IMR-90 (cell line): ENCODE results near the gene GRID1. TPM values are rescaled to one million over a fixed set of nuclear protein-coding genes. Genes with fewer than 3 reads are reported as not detected.

ENCODE experiments used
- ATAC-seq: fragments of 200-7000 bp; cut with Tn5 transposase; 2 replicates; pipeline ENCODE4 v1.9.1; 2020; ENCODE audit warnings: low read depth, mild to moderate bottlenecking, moderate library complexity
- BruUV-seq: library from RNA; stranded (reverse); fragments of 400-500 nt; replicated peaks from 2 replicates; lab custom pipeline; 2021; lab: Mats Ljungman, UMichigan
- CTCF ChIA-PET: fragments of 300-600 bp; formaldehyde crosslinking; extraction: SDS; loops from one replicate; lab custom pipeline; 2021; ENCODE audit warnings: antibody characterized with exemption; lab: Yijun Ruan, JAX
- POLR2A ChIA-PET: fragments of 300-600 bp; sonication (Branson Sonifier 250); formaldehyde crosslinking; loops from one replicate; lab custom pipeline; 2022; ENCODE audit warnings: antibody characterized with exemption; ENCODE audit not compliant: unreplicated experiment; lab: Charles Lee
- DNase-seq: peaks from one replicate; pipeline ENCODE4 v3.0.0; 2013
- H2AFZ ChIP-seq: replicated peaks from 2 replicates; pipeline ENCODE3; 2013; ENCODE audit warnings: low read length, mild to moderate bottlenecking; ENCODE audit not compliant: poor library complexity
- H2AK5ac ChIP-seq: 2 replicates; pipeline ENCODE4 v1.6.1; 2013; ENCODE audit warnings: low read depth, low read length, inconsistent platforms
- H2AK9ac ChIP-seq: replicated peaks from 2 replicates; pipeline ENCODE3; 2013; ENCODE audit warnings: mild to moderate bottlenecking, low read depth, low read length, moderate library complexity; ENCODE audit not compliant: poor library complexity
- H2BK120ac ChIP-seq: 2 replicates; pipeline ENCODE4 v1.6.1; 2013; ENCODE audit warnings: low read depth, low read length, inconsistent platforms
- H2BK15ac ChIP-seq: 3 replicates; pipeline ENCODE4 v1.6.1; 2013; ENCODE audit warnings: low read depth, low read length, inconsistent platforms
- H2BK20ac ChIP-seq: 2 replicates; pipeline ENCODE4 v1.6.1; 2013; ENCODE audit warnings: low read depth, mild to moderate bottlenecking, inconsistent platforms, low read length, moderate library complexity
- H2BK5ac ChIP-seq: 2 replicates; pipeline ENCODE4 v1.6.1; 2013; ENCODE audit warnings: mild to moderate bottlenecking, low read depth, low read length, inconsistent platforms; ENCODE audit not compliant: poor library complexity, severe bottlenecking
- H3K14ac ChIP-seq: replicated peaks from 2 replicates; pipeline ENCODE4 v1.6.1; 2013; ENCODE audit warnings: low read depth, low read length, inconsistent platforms
- H3K18ac ChIP-seq: 2 replicates; pipeline ENCODE4 v1.6.1; 2013; ENCODE audit warnings: low read depth, low read length, control low read depth
- H3K23ac ChIP-seq: 2 replicates; pipeline ENCODE4 v1.6.1; 2013; ENCODE audit warnings: low read depth, low read length, inconsistent platforms
- H3K27ac ChIP-seq: 2 replicates; pipeline ENCODE4 v1.5.1; 2013; ENCODE audit warnings: mild to moderate bottlenecking, control low read depth, low read length; ENCODE audit not compliant: insufficient read depth
- H3K27me3 ChIP-seq: 2 replicates; pipeline ENCODE4 v1.6.1; 2013; ENCODE audit warnings: low read length; ENCODE audit not compliant: control insufficient read depth, insufficient read depth
- H3K36me3 ChIP-seq: 2 replicates; pipeline ENCODE4 v1.6.1; 2013; ENCODE audit warnings: low read length, mixed read lengths; ENCODE audit not compliant: control insufficient read depth, insufficient read depth
- H3K4ac ChIP-seq: 2 replicates; pipeline ENCODE4 v1.6.1; 2013; ENCODE audit warnings: low read depth, low read length, inconsistent platforms
- H3K4me1 ChIP-seq: 2 replicates; pipeline ENCODE4 v1.6.1; 2013; ENCODE audit warnings: low read length, mixed read lengths; ENCODE audit not compliant: control insufficient read depth, insufficient read depth
- H3K4me2 ChIP-seq: 2 replicates; pipeline ENCODE4 v1.6.1; 2013; ENCODE audit warnings: low read depth, mild to moderate bottlenecking, control low read depth, low read length, moderate library complexity
- H3K4me3 ChIP-seq: 2 replicates; pipeline ENCODE4 v1.5.1; 2013; ENCODE audit warnings: low read depth, mild to moderate bottlenecking, control low read depth, low read length, moderate library complexity; ENCODE audit not compliant: insufficient read depth
- H3K56ac ChIP-seq: 2 replicates; pipeline ENCODE4 v1.6.1; 2013; ENCODE audit warnings: low read length, inconsistent platforms; ENCODE audit not compliant: insufficient read depth; ENCODE audit errors: extremely low read depth
- H3K79me1 ChIP-seq, 2 experiments: 2 replicates each; pipeline ENCODE4 v1.6.1; 2013; ENCODE audit warnings: low read length in 2 of 2, inconsistent platforms in 1 of 2, low read depth in 1 of 2
- H3K9ac ChIP-seq: 2 replicates; pipeline ENCODE4 v1.6.1; 2013; ENCODE audit warnings: low read depth, low read length, control low read depth
- H3K9me1 ChIP-seq: 2 replicates; pipeline ENCODE4 v1.6.1; 2013; ENCODE audit warnings: low read length, inconsistent platforms; ENCODE audit not compliant: insufficient read depth
- H3K9me3 ChIP-seq: 2 replicates; pipeline ENCODE4 v1.6.1; 2013; ENCODE audit warnings: low read length; ENCODE audit not compliant: control insufficient read depth, insufficient read depth
- H4K20me1 ChIP-seq: 2 replicates; pipeline ENCODE4 v1.6.1; 2013; ENCODE audit warnings: low read length, inconsistent platforms; ENCODE audit not compliant: insufficient read depth
- H4K5ac ChIP-seq: 2 replicates; pipeline ENCODE4 v1.6.1; 2013; ENCODE audit warnings: mild to moderate bottlenecking, low read depth, low read length, control low read depth
- H4K8ac ChIP-seq, 2 experiments: 2 replicates each; pipeline ENCODE4 v1.6.1; 2013; ENCODE audit warnings: low read depth in 2 of 2, low read length in 2 of 2, control low read depth in 1 of 2, inconsistent platforms in 1 of 2
- H4K91ac ChIP-seq: 2 replicates; pipeline ENCODE4 v1.6.1; 2013; ENCODE audit warnings: low read depth, low read length, inconsistent platforms; ENCODE audit not compliant: insufficient read depth
- BHLHE40 ChIP-seq: fragments of 150-350 bp; IDR thresholded peaks from 2 replicates; pipeline ENCODE4 v1.6.1; 2016; ENCODE audit warnings: mild to moderate bottlenecking, low read depth, low read length
- CEBPB ChIP-seq: IDR thresholded peaks from 2 replicates; pipeline ENCODE4 v1.6.1; 2012; ENCODE audit warnings: low read depth, low read length, improper control_type of control experiment
- CHD1 ChIP-seq: IDR thresholded peaks from 2 replicates; pipeline ENCODE4 v1.6.1; 2012; ENCODE audit warnings: low read depth, low read length, improper control_type of control experiment
- CTCF ChIP-seq: conservative IDR thresholded peaks from 2 replicates; pipeline ENCODE4 v1.5.1; 2012; ENCODE audit warnings: mild to moderate bottlenecking, low read depth, low read length, improper control_type of control experiment
- FOS ChIP-seq: fragments of 150-350 bp; IDR thresholded peaks from 2 replicates; pipeline ENCODE4 v1.6.1; 2016; ENCODE audit warnings: low read depth, low read length
- MAZ ChIP-seq: IDR thresholded peaks from 2 replicates; pipeline ENCODE4 v1.6.1; 2012; ENCODE audit warnings: low read depth, mild to moderate bottlenecking, low read length, improper control_type of control experiment, moderate library complexity, borderline replicate concordance
- MXI1 ChIP-seq: IDR thresholded peaks from 2 replicates; pipeline ENCODE4 v1.6.1; 2012; ENCODE audit warnings: low read depth, mild to moderate bottlenecking, low read length, moderate library complexity, borderline replicate concordance
- NFE2L2 ChIP-seq: fragments of 150-350 bp; IDR thresholded peaks from 2 replicates; pipeline ENCODE4 v1.6.1; 2016; ENCODE audit warnings: low read depth, mild to moderate bottlenecking, low read length
- POLR2A ChIP-seq: IDR thresholded peaks from 2 replicates; pipeline ENCODE4 v1.6.1; 2012; ENCODE audit warnings: mild to moderate bottlenecking, low read depth, low read length
- RAD21 ChIP-seq: IDR thresholded peaks from 2 replicates; pipeline ENCODE4 v1.6.1; 2012; ENCODE audit warnings: low read length, improper control_type of control experiment
- RCOR1 ChIP-seq: IDR thresholded peaks from 2 replicates; pipeline ENCODE4 v1.6.1; 2012; ENCODE audit warnings: mild to moderate bottlenecking, low read length, improper control_type of control experiment; ENCODE audit not compliant: insufficient replicate concordance
- RFX5 ChIP-seq: IDR thresholded peaks from 2 replicates; pipeline ENCODE4 v1.8.0; 2012; ENCODE audit warnings: low read depth, mild to moderate bottlenecking, low read length, moderate library complexity
- SMC3 ChIP-seq: fragments of 150-350 bp; IDR thresholded peaks from 2 replicates; pipeline ENCODE4 v1.6.1; 2016; ENCODE audit warnings: low read depth, mild to moderate bottlenecking, antibody characterized with exemption, low read length, moderate library complexity
- WGBS, 2 experiments: methylation state at CpG; one replicate each; pipeline versions ENCODE4 v1.1.5 to v1.1.7; 2013; ENCODE audit warnings: missing lambda C conversion rate in 2 of 2; ENCODE audit not compliant: insufficient read length in 1 of 2; ENCODE audit errors: extremely low coverage in 2 of 2; 5-methylcytosine and 5-hydroxymethylcytosine counted together
- dilution Hi-C: fragments of 300-500 bp; cut with HindIII; formaldehyde crosslinking; loops from one replicate; pipeline ENCODE4 v1.14.3; 2018; ENCODE audit warnings: low sequenced_read_pairs; ENCODE audit not compliant: unreplicated experiment
- in situ Hi-C: fragments of 300-500 bp; cut with MboI; formaldehyde crosslinking; loops from 3 replicates; pipeline ENCODE4 v1.14.3; 2019; ENCODE audit warnings: low sequenced_read_pairs, inconsistent platforms, mixed read lengths
- intact Hi-C: fragments of 100-400 bp; cut with micrococcal nuclease; formaldehyde crosslinking; loops from 2 replicates; pipeline ENCODE4 v1.10.0; 2022
- polyA plus RNA-seq, 3 experiments: library from polyadenylated mRNA; depleted of rRNA; stranded (reverse); fragments of >200 nt; gene quantifications; 2 replicates each; pipeline ENCODE4 v1.2.3, GENCODE V29; 2012; ENCODE audit warnings: low replicate concordance in 1 of 3
- total RNA-seq: library from RNA; depleted of rRNA; stranded (reverse); fragments of >200 nt; gene quantifications from 2 replicates; pipeline ENCODE4 v1.2.3, GENCODE V29; 2012

Gene GRID1
- total and polyA plus RNA-seq, 2 of the 4 experiments (the other 2 are of a cell fraction): not detected

GRCh38 chr10:86286236-86287109 is 80.1 kb downstream of the GRID1 start (continued):
- TF ChIP-seq RFX5: no peak

GRCh38 chr10:86285136-86285790 is 81.3 kb downstream of the GRID1 start:
- no peak for ATAC-seq
- H3K9me1 ChIP-seq: 0 out of 2 replicates have a peak, but pooled peaks cover 3% of the 10 kb centered on the region
- H3K79me1 ChIP-seq: no peaks in the 10 kb centered on the region
- 49% methylated on average over 2 of the region's 10 CpGs; no CpG with 5 or more reads in 1 of the 2 experiments for WGBS, 2 experiments
- H2BK20ac ChIP-seq: no peak overlapping the region
- ChIA-PET POLR2A (no interaction called here), CTCF (no interaction called here)
- no peak overlapping the region for H4K5ac ChIP-seq
- H4K91ac ChIP-seq: no peak overlapping the region
- H3K56ac ChIP-seq: no peak overlapping the region
- no peaks in the 10 kb centered on the region for H3K36me3 ChIP-seq
- H3K9me3 ChIP-seq: no peaks in the 10 kb centered on the region
- no peaks in the 10 kb centered on the region for H3K27me3 ChIP-seq
- H3K4me3 ChIP-seq: no peak overlapping the region
- no peak for DNase-seq
- H3K4me2 ChIP-seq: no peak overlapping the region
- H3K14ac ChIP-seq: no peak overlapping the region
- H3K4me1 ChIP-seq: no peaks in the 10 kb centered on the region
- no peak overlapping the region for H2BK120ac ChIP-seq
- BruUV-seq: no TSS peak
- in situ Hi-C loops (no loop called here), intact Hi-C loops (no loop called here), dilution Hi-C loops (no loop called here)
- no peak overlapping the region for H2BK5ac ChIP-seq
- no peak overlapping the region for H3K23ac ChIP-seq
- H2AK9ac ChIP-seq: no peak overlapping the region
- H3K4ac ChIP-seq: no peak overlapping the region
- no peak overlapping the region for H3K27ac ChIP-seq
- H2AFZ ChIP-seq: no peak overlapping the region
- H2BK15ac ChIP-seq: no peak overlapping the region
- no peaks in the 10 kb centered on the region for H4K20me1 ChIP-seq
- H3K9ac ChIP-seq: no peak overlapping the region
- H3K18ac ChIP-seq: no peak overlapping the region
- no peak overlapping the region for H4K8ac ChIP-seq
- H2AK5ac ChIP-seq: no peak overlapping the region
- TF ChIP-seq RAD21 (no peak), MXI1 (no peak), CHD1 (no peak), CTCF (no peak), FOS (no peak), RCOR1 (no peak), RFX5 (no peak), NFE2L2 (no peak), CEBPB (no peak), BHLHE40 (no peak), MAZ (no peak), SMC3 (no peak), POLR2A (no peak)
